H1 (cell line): ENCODE results near the gene IL7R.

Experiments used
- ATF3 ChIP-seq: IDR thresholded peaks from 2 replicates; pipeline ENCODE4 v1.6.1; 2011; ENCODE audit warnings: low read depth, mild to moderate bottlenecking, low read length; ENCODE audit not compliant: insufficient read depth
- CBX8 ChIP-seq: fragments of 300-800, 300-1000 bp; sonication (generic); IDR thresholded peaks from 2 replicates; pipeline ENCODE4 v1.7.1; 2016; ENCODE audit warnings: low read depth, low read length, borderline replicate concordance
- CHD2 ChIP-seq: IDR thresholded peaks from 2 replicates; pipeline ENCODE4 v1.6.1; 2012; ENCODE audit warnings: low read length, improper control_type of control experiment
- CTCF ChIP-seq, 3 experiments: IDR thresholded peaks; 1 replicate in 2 of 3; 2 replicates in 1 of 3; pipeline versions ENCODE4 v1.5.1 to v1.6.1; 2011; ENCODE audit warnings: low read length in 3 of 3, mild to moderate bottlenecking in 3 of 3, inconsistent platforms in 2 of 3, low read depth in 1 of 3, moderate library complexity in 1 of 3; ENCODE audit not compliant: insufficient read depth in 1 of 3; ENCODE audit errors: control extremely low read depth in 1 of 3
- EZH2 ChIP-seq: fragments of 200-600 bp; sonication (generic); IDR thresholded peaks from 2 replicates; pipeline ENCODE4 v1.7.1; 2012; ENCODE audit warnings: low read depth, mild to moderate bottlenecking, moderate library complexity, low read length, inconsistent platforms; ENCODE audit not compliant: severe bottlenecking
- JUN ChIP-seq: IDR thresholded peaks from 2 replicates; pipeline ENCODE4 v1.6.1; 2011; ENCODE audit warnings: low read depth, mild to moderate bottlenecking, improper control_type of control experiment, low read length
- JUND ChIP-seq: IDR thresholded peaks from 2 replicates; pipeline ENCODE4 v1.6.1; 2011; ENCODE audit warnings: mild to moderate bottlenecking, improper control_type of control experiment, low read length
- PHF8 ChIP-seq: fragments of 200-600 bp; sonication (generic); conservative IDR thresholded peaks from 2 replicates; pipeline ENCODE4 v1.7.1; 2012; ENCODE audit warnings: low read depth, mild to moderate bottlenecking, inconsistent platforms, low read length, moderate library complexity
- TAF1 ChIP-seq: IDR thresholded peaks from 2 replicates; pipeline ENCODE4 v1.6.1; 2011; ENCODE audit warnings: mild to moderate bottlenecking, low read depth, low read length
- TEAD4 ChIP-seq: IDR thresholded peaks from 2 replicates; pipeline ENCODE4 v1.6.1; 2012; ENCODE audit warnings: low read depth, low read length, inconsistent platforms, mixed read lengths

- TF ChIP-seq EZH2 = no peak
- no peak for TF ChIP-seq TEAD4
- TF ChIP-seq CHD2 = no peak
- TF ChIP-seq CBX8 = no peak
- TF ChIP-seq CTCF (IDR thresholded peaks at IDR 0.05; ENCODE audit: control extremely low read depth in 1 of 3, insufficient read depth in 1 of 3, low read depth in 1 of 3, low read length in 3 of 3) = no peak
- no peak for TF ChIP-seq PHF8
- no peak for TF ChIP-seq JUND
- no peak for TF ChIP-seq TAF1
- no peak for TF ChIP-seq ATF3
- TF ChIP-seq JUN = no peak
Observed at GRCh38 chr5:35876454-35876853, 19.8 kb downstream of the IL7R start.
